Uterus (tissue), 2 donors: ENCODE measurements around the gene SYNE1.

Source experiments
- POLR2A ChIP-seq, 2 donors: fragments of 450-650 bp; IDR thresholded peaks; one replicate each; pipeline ENCODE4 v1.6.1; 2016; ENCODE audit warnings: antibody characterized with exemption in 2 of 2, mild to moderate bottlenecking in 1 of 2, moderate library complexity in 1 of 2
- TF ChIP-seq, protein P1 (sequence below), 4 experiments: fragments of 200-600 bp in 2 of 4; fragments of 450-650 bp in 2 of 4; sonication (generic) in 2 of 4; IDR thresholded peaks; one replicate each; pipeline ENCODE4 v1.5.1; 2016 to 2019; ENCODE audit warnings: antibody characterized with exemption in 4 of 4, mild to moderate bottlenecking in 2 of 4, moderate library complexity in 1 of 4

DNA sequence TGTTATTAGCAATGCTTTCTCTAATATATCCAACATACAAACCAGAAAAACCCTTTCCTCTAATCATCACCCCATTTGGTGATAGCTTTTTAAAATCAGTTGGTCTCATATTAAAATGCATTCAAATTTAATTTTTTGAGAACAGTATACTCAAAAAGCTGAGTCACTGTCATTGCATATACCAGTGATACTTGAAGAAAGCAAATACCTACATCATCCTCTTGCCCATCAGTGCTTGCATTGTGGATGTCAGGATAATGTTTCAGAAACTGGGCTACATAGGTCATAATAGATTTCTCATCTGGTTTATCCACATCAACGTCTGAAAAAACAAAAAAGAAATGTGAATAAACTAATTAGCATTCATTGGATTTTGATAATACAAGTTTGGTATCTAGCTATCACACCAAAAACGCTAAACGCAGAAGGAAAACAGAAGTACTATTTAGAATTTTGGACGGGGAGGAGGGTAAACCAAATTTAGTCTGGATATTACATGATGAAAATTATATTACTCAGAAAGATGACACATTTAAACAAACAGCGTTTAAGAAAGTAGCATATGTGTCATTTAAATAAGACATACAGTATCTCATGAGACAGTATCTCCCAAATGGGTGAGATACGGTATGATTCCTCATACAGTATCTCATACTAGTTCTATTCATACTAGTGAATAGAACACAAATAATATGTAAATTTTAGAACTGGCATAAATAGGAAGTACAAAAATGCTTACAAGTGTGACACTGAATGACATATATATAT, 134.6 kb downstream of the SYNE1 start:
- TF ChIP-seq, protein P1, sequence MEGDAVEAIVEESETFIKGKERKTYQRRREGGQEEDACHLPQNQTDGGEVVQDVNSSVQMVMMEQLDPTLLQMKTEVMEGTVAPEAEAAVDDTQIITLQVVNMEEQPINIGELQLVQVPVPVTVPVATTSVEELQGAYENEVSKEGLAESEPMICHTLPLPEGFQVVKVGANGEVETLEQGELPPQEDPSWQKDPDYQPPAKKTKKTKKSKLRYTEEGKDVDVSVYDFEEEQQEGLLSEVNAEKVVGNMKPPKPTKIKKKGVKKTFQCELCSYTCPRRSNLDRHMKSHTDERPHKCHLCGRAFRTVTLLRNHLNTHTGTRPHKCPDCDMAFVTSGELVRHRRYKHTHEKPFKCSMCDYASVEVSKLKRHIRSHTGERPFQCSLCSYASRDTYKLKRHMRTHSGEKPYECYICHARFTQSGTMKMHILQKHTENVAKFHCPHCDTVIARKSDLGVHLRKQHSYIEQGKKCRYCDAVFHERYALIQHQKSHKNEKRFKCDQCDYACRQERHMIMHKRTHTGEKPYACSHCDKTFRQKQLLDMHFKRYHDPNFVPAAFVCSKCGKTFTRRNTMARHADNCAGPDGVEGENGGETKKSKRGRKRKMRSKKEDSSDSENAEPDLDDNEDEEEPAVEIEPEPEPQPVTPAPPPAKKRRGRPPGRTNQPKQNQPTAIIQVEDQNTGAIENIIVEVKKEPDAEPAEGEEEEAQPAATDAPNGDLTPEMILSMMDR (IDR thresholded peaks at IDR 0.05): no peak
- no peak for TF ChIP-seq POLR2A (IDR thresholded peaks at IDR 0.05)
